SK-N-SH treated with all-trans-retinoic acid at 6 μM for 48 hours (cell line): ENCODE measurements around the gene CNTROB.

Experiments used
- ATAC-seq: fragments of 200-7000 bp; cut with Tn5 transposase; 3 replicates; pipeline ENCODE4 v1.9.1; 2020; ENCODE audit warnings: mild to moderate bottlenecking, moderate library complexity
- ARNTL ChIP-seq: fragments of 450-650 bp; formaldehyde crosslinking; IDR thresholded peaks from 2 replicates; pipeline ENCODE4 v1.5.0; 2020; ENCODE audit warnings: low read depth, mild to moderate bottlenecking, moderate library complexity, borderline replicate concordance
- BACH2 ChIP-seq: fragments of 250-450 bp; sonication (Bioruptor Pico); IDR thresholded peaks from 2 replicates; pipeline ENCODE4 v1.9.0; 2021; ENCODE audit warnings: mild to moderate bottlenecking, borderline replicate concordance
- CSDC2 ChIP-seq: fragments of 250-450 bp; sonication (Bioruptor Pico); IDR thresholded peaks from 2 replicates; pipeline ENCODE4 v1.5.0; 2020; ENCODE audit warnings: mild to moderate bottlenecking, moderate library complexity
- CSRNP3 ChIP-seq: fragments of 250-450 bp; sonication (Bioruptor Pico); IDR thresholded peaks from 2 replicates; pipeline ENCODE4 v1.5.1; 2021; ENCODE audit warnings: mild to moderate bottlenecking, moderate library complexity
- ESRRG ChIP-seq: fragments of 250-450 bp; sonication (Bioruptor Pico); IDR thresholded peaks from 2 replicates; pipeline ENCODE4 v1.6.1; 2021; ENCODE audit warnings: mild to moderate bottlenecking
- GLIS3 ChIP-seq: fragments of 250-450 bp; sonication (Bioruptor Pico); IDR thresholded peaks from 2 replicates; pipeline ENCODE4 v1.5.0; 2020; ENCODE audit warnings: mild to moderate bottlenecking, moderate library complexity
- ISL1 ChIP-seq: fragments of 250-450 bp; sonication (Bioruptor Pico); IDR thresholded peaks from 2 replicates; pipeline ENCODE4 v2.1.2; 2022; ENCODE audit warnings: mild to moderate bottlenecking, moderate library complexity
- OSR1 ChIP-seq: fragments of 250-450 bp; sonication (Bioruptor Pico); IDR thresholded peaks from 2 replicates; pipeline ENCODE4 v1.8.0; 2022; ENCODE audit warnings: moderate library complexity, mild to moderate bottlenecking, inconsistent platforms
- RARB ChIP-seq: fragments of 250-450 bp; sonication (Bioruptor Pico); IDR thresholded peaks from 2 replicates; pipeline ENCODE4 v1.8.0; 2021; ENCODE audit warnings: mild to moderate bottlenecking, moderate library complexity
- SNAI2 ChIP-seq: fragments of 250-450 bp; sonication (Bioruptor Pico); IDR thresholded peaks from 2 replicates; pipeline ENCODE4 v1.5.0; 2020; ENCODE audit warnings: mild to moderate bottlenecking, moderate library complexity
- TCF4 ChIP-seq: fragments of 250-450 bp; sonication (Bioruptor Pico); IDR thresholded peaks from 2 replicates; pipeline ENCODE4 v1.8.0; 2021; ENCODE audit warnings: mild to moderate bottlenecking, moderate library complexity, borderline replicate concordance
- TOX ChIP-seq: fragments of 250-450 bp; sonication (Bioruptor Pico); IDR thresholded peaks from 2 replicates; pipeline ENCODE4 v1.8.0; 2021; ENCODE audit warnings: mild to moderate bottlenecking, moderate library complexity, borderline replicate concordance
- ZC3H10 ChIP-seq: fragments of 250-450 bp; sonication (Bioruptor Pico); IDR thresholded peaks from 2 replicates; pipeline ENCODE4 v1.5.1; 2021; ENCODE audit warnings: mild to moderate bottlenecking, moderate library complexity
- ZFP3 ChIP-seq: fragments of 250-450 bp; sonication (Bioruptor Pico); IDR thresholded peaks from 2 replicates; pipeline ENCODE4 v1.5.0; 2020; ENCODE audit warnings: mild to moderate bottlenecking, moderate library complexity
- ZFP30 ChIP-seq: fragments of 450-650 bp; formaldehyde crosslinking; IDR thresholded peaks from 2 replicates; pipeline ENCODE4 v1.5.0; 2022; ENCODE audit warnings: mild to moderate bottlenecking, moderate library complexity
- ZNF565 ChIP-seq: fragments of 450-650 bp; formaldehyde crosslinking; conservative IDR thresholded peaks from 2 replicates; pipeline ENCODE4 v1.5.0; 2020; ENCODE audit warnings: low read depth, mild to moderate bottlenecking, moderate library complexity
- ZNF8 ChIP-seq: fragments of 450-650 bp; formaldehyde crosslinking; IDR thresholded peaks from 2 replicates; pipeline ENCODE4 v1.5.0; 2020; ENCODE audit warnings: mild to moderate bottlenecking, moderate library complexity
- TF ChIP-seq, protein P1 (sequence below): fragments of 250-450 bp; sonication (Bioruptor Pico); IDR thresholded peaks from 2 replicates; pipeline ENCODE4 v1.5.0; 2020; ENCODE audit warnings: mild to moderate bottlenecking, moderate library complexity
- TF ChIP-seq, protein P2 (sequence below): fragments of 250-450 bp; sonication (Bioruptor Pico); IDR thresholded peaks from 2 replicates; pipeline ENCODE4 v1.8.0; 2021; ENCODE audit warnings: low read depth, mild to moderate bottlenecking, moderate library complexity, borderline replicate concordance
- TF ChIP-seq, protein P3 (sequence below): fragments of 250-450 bp; sonication (Bioruptor Pico); IDR thresholded peaks from 2 replicates; pipeline ENCODE4 v1.5.1; 2020; ENCODE audit warnings: low read depth, mild to moderate bottlenecking, moderate library complexity

CNTROB gene

GRCh38 chr17:7929158-7930023 is 2.6 kb upstream of the CNTROB start, which contains the start of gene KCNAB3:
TSS of gene KCNAB3 (minus strand) at chr17:7929856. CDS start at chr17:7929435, 421 bp downstream.
- peak; percentile 75 for ATAC-seq
- TF ChIP-seq ZNF565 (no peak), SNAI2 (CRISPR knock-in tag) (no peak), CSRNP3 (CRISPR knock-in tag) (no peak), ZFP3 (CRISPR knock-in tag) (no peak), BACH2 (CRISPR knock-in tag) (no peak)
- TF ChIP-seq, protein P1, sequence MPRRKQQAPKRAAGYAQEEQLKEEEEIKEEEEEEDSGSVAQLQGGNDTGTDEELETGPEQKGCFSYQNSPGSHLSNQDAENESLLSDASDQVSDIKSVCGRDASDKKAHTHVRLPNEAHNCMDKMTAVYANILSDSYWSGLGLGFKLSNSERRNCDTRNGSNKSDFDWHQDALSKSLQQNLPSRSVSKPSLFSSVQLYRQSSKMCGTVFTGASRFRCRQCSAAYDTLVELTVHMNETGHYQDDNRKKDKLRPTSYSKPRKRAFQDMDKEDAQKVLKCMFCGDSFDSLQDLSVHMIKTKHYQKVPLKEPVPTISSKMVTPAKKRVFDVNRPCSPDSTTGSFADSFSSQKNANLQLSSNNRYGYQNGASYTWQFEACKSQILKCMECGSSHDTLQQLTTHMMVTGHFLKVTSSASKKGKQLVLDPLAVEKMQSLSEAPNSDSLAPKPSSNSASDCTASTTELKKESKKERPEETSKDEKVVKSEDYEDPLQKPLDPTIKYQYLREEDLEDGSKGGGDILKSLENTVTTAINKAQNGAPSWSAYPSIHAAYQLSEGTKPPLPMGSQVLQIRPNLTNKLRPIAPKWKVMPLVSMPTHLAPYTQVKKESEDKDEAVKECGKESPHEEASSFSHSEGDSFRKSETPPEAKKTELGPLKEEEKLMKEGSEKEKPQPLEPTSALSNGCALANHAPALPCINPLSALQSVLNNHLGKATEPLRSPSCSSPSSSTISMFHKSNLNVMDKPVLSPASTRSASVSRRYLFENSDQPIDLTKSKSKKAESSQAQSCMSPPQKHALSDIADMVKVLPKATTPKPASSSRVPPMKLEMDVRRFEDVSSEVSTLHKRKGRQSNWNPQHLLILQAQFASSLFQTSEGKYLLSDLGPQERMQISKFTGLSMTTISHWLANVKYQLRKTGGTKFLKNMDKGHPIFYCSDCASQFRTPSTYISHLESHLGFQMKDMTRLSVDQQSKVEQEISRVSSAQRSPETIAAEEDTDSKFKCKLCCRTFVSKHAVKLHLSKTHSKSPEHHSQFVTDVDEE (CRISPR knock-in tag): no peak

GRCh38 chr17:7930841-7931631 is 970 bp upstream of the CNTROB start:
- TF ChIP-seq RARB (CRISPR knock-in tag) (no peak), TOX (CRISPR knock-in tag) (no peak), ZNF565 (no peak), CSRNP3 (CRISPR knock-in tag) (no peak), ARNTL (CRISPR knock-in tag) (no peak), ZFP3 (CRISPR knock-in tag) (no peak), BACH2 (CRISPR knock-in tag) (no peak), ZC3H10 (CRISPR knock-in tag) (no peak)

DNA sequence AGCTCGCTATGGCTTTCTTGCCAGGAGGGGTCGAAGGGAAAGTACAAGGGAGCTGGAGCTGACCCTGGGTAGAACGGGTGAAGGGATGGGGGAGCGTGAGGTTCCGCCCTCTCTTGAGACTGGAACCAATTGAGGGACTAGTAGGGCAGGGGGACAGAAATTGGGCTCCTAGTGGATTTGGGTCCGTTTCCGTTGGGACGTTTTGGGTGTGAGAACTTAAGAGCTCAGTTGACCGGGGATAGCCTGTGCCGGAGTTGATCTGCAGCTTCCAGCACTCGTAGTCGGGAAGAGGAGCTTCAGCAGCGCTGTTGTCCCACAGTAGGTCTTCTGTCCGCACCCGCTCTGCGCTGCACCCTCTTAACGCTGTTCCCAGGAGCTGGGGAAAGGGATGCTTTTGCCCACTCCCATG is 481 bp downstream of the CNTROB start:
- peak; percentile 45 for ATAC-seq
- TF ChIP-seq TCF4 (CRISPR knock-in tag): no peak
- TF ChIP-seq OSR1 (CRISPR knock-in tag): no peak
- TF ChIP-seq ESRRG (CRISPR knock-in tag): no peak
- TF ChIP-seq ISL1 (CRISPR knock-in tag): no peak
- TF ChIP-seq ZFP3 (CRISPR knock-in tag): no peak
- TF ChIP-seq TOX (CRISPR knock-in tag): no peak
- TF ChIP-seq CSDC2 (CRISPR knock-in tag): no peak
- TF ChIP-seq, protein P2, sequence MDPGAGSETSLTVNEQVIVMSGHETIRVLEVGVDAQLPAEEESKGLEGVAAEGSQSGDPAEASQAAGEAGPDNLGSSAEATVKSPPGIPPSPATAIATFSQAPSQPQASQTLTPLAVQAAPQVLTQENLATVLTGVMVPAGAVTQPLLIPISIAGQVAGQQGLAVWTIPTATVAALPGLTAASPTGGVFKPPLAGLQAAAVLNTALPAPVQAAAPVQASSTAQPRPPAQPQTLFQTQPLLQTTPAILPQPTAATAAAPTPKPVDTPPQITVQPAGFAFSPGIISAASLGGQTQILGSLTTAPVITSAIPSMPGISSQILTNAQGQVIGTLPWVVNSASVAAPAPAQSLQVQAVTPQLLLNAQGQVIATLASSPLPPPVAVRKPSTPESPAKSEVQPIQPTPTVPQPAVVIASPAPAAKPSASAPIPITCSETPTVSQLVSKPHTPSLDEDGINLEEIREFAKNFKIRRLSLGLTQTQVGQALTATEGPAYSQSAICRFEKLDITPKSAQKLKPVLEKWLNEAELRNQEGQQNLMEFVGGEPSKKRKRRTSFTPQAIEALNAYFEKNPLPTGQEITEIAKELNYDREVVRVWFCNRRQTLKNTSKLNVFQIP (CRISPR knock-in tag): no peak
- TF ChIP-seq, protein P3, sequence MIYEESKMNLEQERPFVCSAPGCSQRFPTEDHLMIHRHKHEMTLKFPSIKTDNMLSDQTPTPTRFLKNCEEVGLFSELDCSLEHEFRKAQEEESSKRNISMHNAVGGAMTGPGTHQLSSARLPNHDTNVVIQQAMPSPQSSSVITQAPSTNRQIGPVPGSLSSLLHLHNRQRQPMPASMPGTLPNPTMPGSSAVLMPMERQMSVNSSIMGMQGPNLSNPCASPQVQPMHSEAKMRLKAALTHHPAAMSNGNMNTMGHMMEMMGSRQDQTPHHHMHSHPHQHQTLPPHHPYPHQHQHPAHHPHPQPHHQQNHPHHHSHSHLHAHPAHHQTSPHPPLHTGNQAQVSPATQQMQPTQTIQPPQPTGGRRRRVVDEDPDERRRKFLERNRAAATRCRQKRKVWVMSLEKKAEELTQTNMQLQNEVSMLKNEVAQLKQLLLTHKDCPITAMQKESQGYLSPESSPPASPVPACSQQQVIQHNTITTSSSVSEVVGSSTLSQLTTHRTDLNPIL: no peak
- TF ChIP-seq ZFP30 (CRISPR knock-in tag): no peak
- TF ChIP-seq CSRNP3 (CRISPR knock-in tag): no peak
- TF ChIP-seq BACH2 (CRISPR knock-in tag): no peak
- TF ChIP-seq GLIS3 (CRISPR knock-in tag): no peak
- TF ChIP-seq, protein P1 (CRISPR knock-in tag): no peak
- no peak for TF ChIP-seq ZNF565
- no peak for TF ChIP-seq ZNF8
- TF ChIP-seq ARNTL (CRISPR knock-in tag): no peak

More at GRCh38 chr17:7930841-7931631, 970 bp upstream of the CNTROB start:
- ATAC-seq: peak; percentile 10
